Lower leg skin (tissue), 4 donors: Measurements from ENCODE around the gene CAMK2G. TPM values are rescaled to one million over a fixed set of nuclear protein-coding genes. Genes with fewer than 3 reads are reported as not detected.

Experiments used
- DNase-seq, 2 donors: peaks; one replicate each; pipeline ENCODE4 v3.0.0-alpha.2; 2019; ENCODE audit warnings: low spot score in 2 of 2
- H3K4me3 ChIP-seq: fragments of 200-600 bp; sonication (generic); 2 replicates; pipeline ENCODE4 v1.5.1; 2017; ENCODE audit warnings: mild to moderate bottlenecking, low read depth; ENCODE audit not compliant: poor library complexity, severe bottlenecking
- POLR2A ChIP-seq, 2 donors: fragments of 450-650 bp; IDR thresholded peaks; one replicate each; pipeline ENCODE4 v1.6.1; 2016 to 2017; ENCODE audit warnings: antibody characterized with exemption in 2 of 2, mild to moderate bottlenecking in 1 of 2, moderate library complexity in 1 of 2
- WGBS, 2 donors: methylation state at CpG; one replicate each; pipeline ENCODE4 v1.1.5; 2018; 5-methylcytosine and 5-hydroxymethylcytosine counted together
- intact Hi-C: fragments of 100-400 bp; cut with DNase I; formaldehyde crosslinking; loops from one replicate; pipeline ENCODE4 v1.15.0; 2023; ENCODE audit warnings: low total_unique reads
- total RNA-seq, 4 donors: library from RNA; depleted of rRNA; stranded (reverse); fragments of >200 nt; gene quantifications; one replicate each; pipeline ENCODE4 v1.1.0, GENCODE V29; 2016
- TF ChIP-seq, protein P1 (sequence below), 3 donors: fragments of 450-650 bp; IDR thresholded peaks; one replicate each; pipeline ENCODE4 v1.5.1; 2016; ENCODE audit warnings: antibody characterized with exemption in 3 of 3, mild to moderate bottlenecking in 3 of 3, moderate library complexity in 2 of 3

CAMK2G gene
- total RNA-seq, 4 donors from 2014 or later: 20.0 to 27.9 (median 24.2) TPM

DNA sequence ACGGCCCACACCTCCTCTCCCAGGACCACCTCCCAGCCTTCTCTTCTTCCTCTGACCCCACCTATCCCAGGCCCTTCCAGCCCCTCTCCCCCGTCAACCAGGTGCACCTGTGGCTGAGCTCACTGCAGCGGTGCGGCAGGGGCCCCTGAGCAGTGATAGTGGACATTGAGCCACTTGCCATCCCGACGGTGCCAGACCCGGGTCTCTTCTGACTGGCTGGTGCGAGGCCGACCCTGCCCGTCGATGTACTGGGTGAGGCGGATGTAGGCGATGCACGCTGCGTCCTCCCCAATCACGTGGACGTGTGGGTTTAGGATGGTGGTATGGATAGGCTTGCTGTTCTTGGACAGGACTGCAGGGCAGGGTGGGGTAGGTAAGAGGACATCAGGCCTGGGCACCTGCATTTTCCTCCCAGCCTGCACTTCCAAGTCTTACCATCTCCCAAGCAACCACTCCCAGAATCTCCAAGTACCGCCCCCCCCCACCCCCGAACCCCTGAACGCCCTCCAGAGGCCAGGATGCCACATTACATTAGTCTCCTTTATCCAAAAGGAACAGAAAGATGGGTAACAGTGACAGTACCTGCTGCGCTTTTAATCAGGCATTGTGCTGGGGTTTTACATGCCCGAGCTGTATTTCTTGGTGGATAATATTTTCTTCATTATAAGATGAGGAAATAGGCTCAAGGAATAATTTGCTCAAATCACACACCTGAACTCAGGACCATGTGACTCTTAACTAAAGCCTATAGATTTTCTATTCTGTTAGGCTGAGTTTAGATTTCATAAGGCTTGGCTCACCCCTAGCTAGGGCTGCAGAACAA is 59.2 kb downstream of the CAMK2G start:
- WGBS, 2 donors: 83 to 84% methylated on average over 21 to 22 of the region's 22 CpGs
- no peak for TF ChIP-seq POLR2A (IDR thresholded peaks at IDR 0.05)
- TF ChIP-seq, protein P1, sequence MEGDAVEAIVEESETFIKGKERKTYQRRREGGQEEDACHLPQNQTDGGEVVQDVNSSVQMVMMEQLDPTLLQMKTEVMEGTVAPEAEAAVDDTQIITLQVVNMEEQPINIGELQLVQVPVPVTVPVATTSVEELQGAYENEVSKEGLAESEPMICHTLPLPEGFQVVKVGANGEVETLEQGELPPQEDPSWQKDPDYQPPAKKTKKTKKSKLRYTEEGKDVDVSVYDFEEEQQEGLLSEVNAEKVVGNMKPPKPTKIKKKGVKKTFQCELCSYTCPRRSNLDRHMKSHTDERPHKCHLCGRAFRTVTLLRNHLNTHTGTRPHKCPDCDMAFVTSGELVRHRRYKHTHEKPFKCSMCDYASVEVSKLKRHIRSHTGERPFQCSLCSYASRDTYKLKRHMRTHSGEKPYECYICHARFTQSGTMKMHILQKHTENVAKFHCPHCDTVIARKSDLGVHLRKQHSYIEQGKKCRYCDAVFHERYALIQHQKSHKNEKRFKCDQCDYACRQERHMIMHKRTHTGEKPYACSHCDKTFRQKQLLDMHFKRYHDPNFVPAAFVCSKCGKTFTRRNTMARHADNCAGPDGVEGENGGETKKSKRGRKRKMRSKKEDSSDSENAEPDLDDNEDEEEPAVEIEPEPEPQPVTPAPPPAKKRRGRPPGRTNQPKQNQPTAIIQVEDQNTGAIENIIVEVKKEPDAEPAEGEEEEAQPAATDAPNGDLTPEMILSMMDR (IDR thresholded peaks at IDR 0.05): no peak
- intact Hi-C loops: no loop called here
- H3K4me3 ChIP-seq: no peak overlapping the region
- DNase-seq: no peak

DNA sequence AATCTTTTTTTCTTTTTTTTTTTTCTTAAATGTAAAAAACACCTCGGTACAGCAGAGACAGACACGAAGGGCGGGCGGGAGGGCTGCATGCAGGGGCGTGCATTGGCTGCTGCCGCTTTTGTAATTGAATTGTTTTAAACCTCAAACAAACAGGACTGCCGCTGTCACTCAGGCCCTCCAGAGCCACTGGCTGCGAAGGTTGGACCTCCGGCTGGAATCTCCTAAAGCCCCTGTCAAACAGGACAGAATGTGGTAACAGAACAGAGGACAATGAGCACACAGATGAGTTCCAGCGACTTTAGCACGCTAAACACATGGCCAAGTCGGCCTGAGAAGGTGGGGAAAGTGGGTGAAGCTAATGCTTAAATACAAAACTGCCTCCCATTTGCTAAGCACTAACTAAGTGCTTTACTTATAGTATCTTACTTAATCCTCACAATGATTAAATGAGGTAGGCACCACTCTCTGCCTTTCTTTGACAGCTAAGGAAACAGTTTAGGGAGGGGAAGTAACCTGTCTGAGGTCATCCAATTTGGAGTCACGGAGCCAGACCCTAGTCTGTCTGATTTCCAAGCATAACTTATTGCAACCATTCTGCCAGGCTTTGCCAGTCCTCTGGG is 60.0 kb downstream of the CAMK2G start:
- TF ChIP-seq POLR2A (IDR thresholded peaks at IDR 0.05): no peak
- TF ChIP-seq, protein P1 (IDR thresholded peaks at IDR 0.05): no peak
- DNase-seq: no peak
- H3K4me3 ChIP-seq: no peak overlapping the region
- 84 to 85% methylated on average over 13 of the region's 13 CpGs for WGBS, 2 donors
- intact Hi-C loops: no loop called here

DNA sequence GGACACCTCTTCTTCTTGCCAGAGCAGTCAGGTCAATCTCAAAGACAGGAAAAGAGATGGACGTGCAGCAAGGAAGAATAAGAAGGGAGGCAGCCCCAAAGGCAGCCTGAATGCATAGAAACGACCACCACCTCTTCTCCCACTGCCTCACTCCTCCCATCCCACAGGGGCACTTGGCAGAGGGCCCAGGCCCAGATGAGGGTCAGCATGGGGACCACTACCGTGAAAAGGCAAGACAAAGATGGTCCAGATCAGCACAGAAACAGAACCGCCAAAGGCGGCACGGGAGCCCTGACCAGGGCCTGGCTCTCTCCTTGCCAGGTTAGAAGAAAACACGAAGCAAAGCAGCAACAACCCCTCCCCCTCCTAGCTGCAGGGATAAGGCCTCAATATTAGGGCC is 61.0 kb downstream of the CAMK2G start:
- TF ChIP-seq, protein P1 (IDR thresholded peaks at IDR 0.05): no peak
- TF ChIP-seq POLR2A (IDR thresholded peaks at IDR 0.05): no peak

GRCh38 chr10:73812657-73813056 is 61.7 kb downstream of the CAMK2G start:
- no peak overlapping the region for H3K4me3 ChIP-seq
- TF ChIP-seq POLR2A (IDR thresholded peaks at IDR 0.05): no peak
- TF ChIP-seq, protein P1 (IDR thresholded peaks at IDR 0.05): no peak
- 79 to 93% methylated on average over 4 of the region's 4 CpGs for WGBS, 2 donors
- intact Hi-C loops: no loop called here
- no peak for DNase-seq

More for the DNA sequence above, 61.0 kb downstream of the CAMK2G start:
- 84 to 88% methylated on average over 7 of the region's 7 CpGs for WGBS, 2 donors
- no peak overlapping the region for H3K4me3 ChIP-seq
- intact Hi-C loops: no loop called here
- no peak for DNase-seq

DNA sequence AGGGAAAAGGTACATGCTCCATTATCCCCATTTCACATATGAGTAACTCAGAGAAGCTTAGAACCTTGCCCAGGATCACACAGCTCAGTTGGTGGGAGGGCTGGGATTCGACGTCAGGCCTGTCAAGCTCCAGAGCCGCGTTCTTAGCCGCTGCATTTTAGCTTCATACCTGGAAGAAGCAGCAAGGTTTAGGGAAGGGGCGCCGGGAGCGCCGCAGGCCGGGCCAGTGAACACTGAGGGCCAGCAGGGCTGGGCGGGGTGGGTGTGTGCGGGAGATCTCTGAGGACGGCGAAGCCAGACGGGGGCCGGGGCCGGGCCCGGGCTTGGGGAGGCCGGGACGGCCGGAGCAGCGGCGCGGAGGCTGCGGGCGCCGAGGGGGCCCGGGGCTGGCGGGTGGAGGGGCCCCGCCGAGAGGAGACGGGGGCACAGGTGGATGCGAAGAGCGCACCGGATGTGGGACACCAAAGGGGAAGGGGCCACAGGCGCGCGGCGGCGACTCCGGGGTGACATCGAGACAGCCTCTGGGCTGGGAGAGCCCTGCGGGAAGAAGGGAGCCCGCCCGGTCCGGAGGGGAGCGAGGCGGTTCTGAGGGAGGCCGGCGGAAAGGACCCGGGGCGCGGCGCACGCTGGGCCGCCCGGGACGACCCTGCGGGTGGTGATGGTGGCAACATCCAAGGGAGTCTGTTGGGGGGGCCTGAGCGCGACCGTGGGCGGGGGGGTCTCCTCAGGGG is 63.5 kb downstream of the CAMK2G start:
- 0 to 1% methylated on average over 44 to 50 of the region's 63 CpGs for WGBS, 2 donors
- TF ChIP-seq POLR2A (IDR thresholded peaks at IDR 0.05): no peak
- DNase-seq: peak in 1 of 2 donors; percentile 91
- intact Hi-C loops: no loop called here
- peak overlapping the region; percentile 79 for H3K4me3 ChIP-seq

DNA sequence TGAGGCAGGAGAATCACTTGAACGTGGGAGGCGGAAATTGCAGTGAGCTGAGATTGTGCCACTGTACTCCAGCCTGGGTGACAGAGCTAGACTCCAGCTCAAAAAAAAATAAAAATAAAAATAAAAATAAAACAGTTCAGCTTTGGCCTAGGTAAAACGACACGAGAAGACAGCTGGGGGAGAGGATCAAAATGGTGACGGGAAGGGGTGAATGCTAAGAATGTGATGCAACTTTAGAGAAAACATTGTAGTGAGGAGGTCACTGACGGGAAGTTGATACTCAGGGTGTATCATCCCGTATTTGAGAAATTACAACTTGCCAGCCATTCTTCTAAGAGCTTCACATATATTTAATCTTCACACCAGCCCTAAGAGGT is 64.0 kb downstream of the CAMK2G start:
- no peak overlapping the region for H3K4me3 ChIP-seq
- intact Hi-C loops: no loop called here
- TF ChIP-seq, protein P1 (IDR thresholded peaks at IDR 0.05): no peak
- TF ChIP-seq POLR2A (IDR thresholded peaks at IDR 0.05): no peak
- WGBS, 2 donors: 59 to 69% methylated on average over 7 of the region's 7 CpGs
- no peak for DNase-seq
